K562 (cell line): ENCODE results near the gene ACADM. TPM values are rescaled to one million over a fixed set of nuclear protein-coding genes. Genes with fewer than 3 reads are reported as not detected.
A peak's percentile ranks its signal among the peaks of the same experiment; 100 is the strongest.

Source experiments
- ARID1B ChIP-seq: fragments of 450-650 bp; IDR thresholded peaks from 2 replicates; pipeline ENCODE4 v1.6.1; 2016; ENCODE audit warnings: antibody characterized with exemption, mild to moderate bottlenecking, inconsistent platforms
- BRD9 ChIP-seq: fragments of 450-650 bp; IDR thresholded peaks from 2 replicates; pipeline ENCODE4 v1.6.1; 2018; ENCODE audit warnings: low read depth; ENCODE audit not compliant: partially characterized antibody
- CBFA2T2 ChIP-seq: fragments of 450-650 bp; conservative IDR thresholded peaks from 2 replicates; pipeline ENCODE4 v1.6.1; 2017; ENCODE audit warnings: mild to moderate bottlenecking
- CHD7 ChIP-seq: fragments of 200-600 bp; sonication (generic); IDR thresholded peaks from one replicate; pipeline ENCODE4 v1.6.1; 2012; ENCODE audit warnings: mild to moderate bottlenecking, low read depth, low read length, inconsistent platforms
- CREM ChIP-seq: IDR thresholded peaks from 2 replicates; pipeline ENCODE4 v1.6.1; 2014; ENCODE audit warnings: antibody characterized with exemption, low read depth
- DACH1 ChIP-seq: fragments of 450-650 bp; IDR thresholded peaks from 2 replicates; pipeline ENCODE4 v1.6.1; 2018; ENCODE audit not compliant: partially characterized antibody
- EP300 ChIP-seq: IDR thresholded peaks from 2 replicates; pipeline ENCODE4 v1.6.1; 2012; ENCODE audit warnings: low read length, improper control_type of control experiment
- FOXA1 ChIP-seq: fragments of 450-650 bp; IDR thresholded peaks from 2 replicates; pipeline ENCODE4 v1.6.1; 2016; ENCODE audit warnings: mild to moderate bottlenecking, borderline replicate concordance
- FOXA3 ChIP-seq, 2 experiments: fragments of 450-650 bp in 1 of 2; sonication (generic) in 1 of 2; formaldehyde crosslinking; IDR thresholded peaks in 1 of 2; conservative IDR thresholded peaks in 1 of 2; 2 replicates each; pipeline versions ENCODE4 v1.4.0 to v1.8.0; 2020 to 2022; ENCODE audit warnings: mild to moderate bottlenecking in 2 of 2, missing genetic modification reagents in 1 of 2
- FOXM1 ChIP-seq, 2 experiments: fragments of 450-650 bp in 1 of 2; sonication (generic) in 1 of 2; formaldehyde crosslinking in 1 of 2; IDR thresholded peaks; 2 replicates each; pipeline versions ENCODE4 v1.6.1 to v1.9.0; 2017 to 2022; ENCODE audit warnings: low read depth in 2 of 2, mild to moderate bottlenecking in 2 of 2, missing genetic modification reagents in 1 of 2, moderate library complexity in 1 of 2
- HDAC2 ChIP-seq: fragments of 450-650 bp; IDR thresholded peaks from 2 replicates; pipeline ENCODE4 v1.6.1; 2016; ENCODE audit warnings: mild to moderate bottlenecking
- HNRNPL ChIP-seq: fragments of 200-400 bp; formaldehyde crosslinking; IDR thresholded peaks from 2 replicates; pipeline ENCODE4 v1.6.1; 2017; ENCODE audit warnings: low read depth, mild to moderate bottlenecking, low read length
- HOXB6 ChIP-seq: fragments of 250-450 bp; sonication (Bioruptor Pico); IDR thresholded peaks from 2 replicates; pipeline ENCODE4 v1.5.1; 2022; ENCODE audit warnings: mild to moderate bottlenecking, borderline replicate concordance
- KDM1A ChIP-seq, 2 experiments: fragments of 450-650 bp; IDR thresholded peaks; 2 replicates each; pipeline ENCODE4 v1.6.1; 2016; ENCODE audit warnings: mild to moderate bottlenecking in 2 of 2
- LEF1 ChIP-seq: fragments of 450-650 bp; IDR thresholded peaks from 2 replicates; pipeline ENCODE4 v1.6.1; 2016; ENCODE audit warnings: mild to moderate bottlenecking
- NFIC ChIP-seq: fragments of 450-650 bp; IDR thresholded peaks from 2 replicates; pipeline ENCODE4 v1.6.1; 2017; ENCODE audit warnings: mild to moderate bottlenecking, inconsistent platforms
- ZNF184 ChIP-seq: sonication (generic); formaldehyde crosslinking; IDR thresholded peaks from 2 replicates; pipeline ENCODE4 v1.5.0; 2020; ENCODE audit warnings: missing genetic modification reagents
- ZNF408 ChIP-seq: fragments of 250-450 bp; sonication (Bioruptor Pico); IDR thresholded peaks from 2 replicates; pipeline ENCODE4 v1.4.0; 2020; ENCODE audit warnings: low read depth, mild to moderate bottlenecking, moderate library complexity
- ZNF75A ChIP-seq: fragments of 450-650 bp; formaldehyde crosslinking; IDR thresholded peaks from 2 replicates; pipeline ENCODE4 v1.4.0; 2020; ENCODE audit warnings: mild to moderate bottlenecking
- polyA plus RNA-seq, 8 experiments: library from polyadenylated mRNA; depleted of rRNA in 4 of 8; stranded (reverse) in 5 of 8; unstranded in 3 of 8; fragments of >200 nt; fragmentation: Nextera tagmentation in 2 of 8; fragmentation: Illumina TruSeq in 1 of 8; extraction: Ambion mirVana in 2 of 8; extraction: Trizol in 1 of 8; gene quantifications; 2 replicates each; pipeline versions ENCODE4 v1.2.1 to v1.2.3, GENCODE V29; 2011 to 2014; ENCODE audit warnings: inconsistent platforms in 1 of 8, missing spikeins in 1 of 8
- total RNA-seq, 7 experiments: library from RNA; depleted of rRNA in 6 of 7; stranded (reverse); fragments of >200 nt in 6 of 7; fragmentation: Illumina TruSeq in 2 of 7; extraction: Trizol in 2 of 7; gene quantifications; 2 replicates each; pipeline versions ENCODE4 v1.2.1 to v1.2.3, GENCODE V29; 2011 to 2021; ENCODE audit warnings: low replicate concordance in 1 of 7

The ACADM gene
- total and polyA plus RNA-seq, 9 of the 15 experiments (the other 6 are each of a cell fraction or from before 2014, with no cell fraction given) = 82.5 to 156 (median 123) TPM

GRCh38 chr1:75707191-75707590 is 17.3 kb upstream of the ACADM start (continued):
- TF ChIP-seq CHD7 = no peak
- TF ChIP-seq FOXM1 (IDR thresholded peaks at IDR 0.05; ENCODE audit: low read depth) = peak; percentile 47
- TF ChIP-seq FOXM1 (CRISPR knock-in tag; IDR thresholded peaks at IDR 0.05; ENCODE audit: low read depth) = no peak
- TF ChIP-seq ARID1B = peak; percentile 79
- TF ChIP-seq ZNF184 (CRISPR knock-in tag) = no peak
- peak; percentile 40; the same call in 1 of the 2 replicates for TF ChIP-seq HDAC2
- TF ChIP-seq HOXB6 (CRISPR knock-in tag) = no peak
- TF ChIP-seq ZNF75A (CRISPR knock-in tag) = no peak
- TF ChIP-seq LEF1 = peak; percentile 77
- TF ChIP-seq CBFA2T2 = peak; percentile 81
- TF ChIP-seq FOXA3 (CRISPR knock-in tag; conservative IDR thresholded peaks at IDR 0.05 in 1 of 2, IDR thresholded peaks at IDR 0.05 in 1 of 2) = peak; percentile 88 to 89
- TF ChIP-seq FOXA1 = peak; percentile 83
- no peak for TF ChIP-seq ZNF408 (CRISPR knock-in tag)
- TF ChIP-seq BRD9 = no peak
- TF ChIP-seq HNRNPL = no peak
- TF ChIP-seq CREM = peak; percentile 48; the same call in 1 of the 2 replicates
- TF ChIP-seq KDM1A (IDR thresholded peaks at IDR 0.05) = peak; percentile 90 to 92
- TF ChIP-seq DACH1 = peak; percentile 84
- peak; percentile 62; the same call in 1 of the 2 replicates for TF ChIP-seq EP300
- TF ChIP-seq NFIC = peak; percentile 95
